Heart left ventricle (tissue), 16 donors: ENCODE data around the gene SYNPO. TPM values are rescaled to one million over a fixed set of nuclear protein-coding genes. Genes with fewer than 3 reads are reported as not detected.

Experiments used
- ATAC-seq, 4 donors: fragments of 200-7000 bp; cut with Tn5 transposase; one replicate each; pipeline ENCODE4 v1.9.1; 2020 to 2022; ENCODE audit warnings: moderate library complexity in 4 of 4, mild to moderate bottlenecking in 3 of 4, moderate number of reproducible peaks in 1 of 4
- DNase-seq, 5 donors: peaks; one replicate each; pipeline ENCODE4 v3.0.0-alpha.2; 2020
- H3K27ac ChIP-seq, 12 donors: fragments of 200-600 bp; sonication (generic) in 4 of 12; one replicate each; pipeline versions ENCODE4 v1.5.0 to v1.8.0; 2016 to 2022; ENCODE audit warnings: mild to moderate bottlenecking in 2 of 12
- H3K27me3 ChIP-seq, 9 donors: fragments of 200-600 bp; sonication (generic) in 2 of 9; one replicate each; pipeline versions ENCODE4 v1.5.1 to v1.8.0; 2016 to 2022; ENCODE audit warnings: mild to moderate bottlenecking in 3 of 9
- H3K36me3 ChIP-seq, 9 donors: fragments of 200-600 bp; sonication (generic) in 2 of 9; one replicate each; pipeline versions ENCODE4 v1.5.0 to v1.8.0; 2018 to 2022; ENCODE audit warnings: mild to moderate bottlenecking in 2 of 9
- H3K4me1 ChIP-seq, 12 donors: fragments of 200-600 bp; sonication (generic) in 4 of 12; one replicate each; pipeline versions ENCODE4 v1.5.0 to v1.8.0; 2016 to 2022; ENCODE audit warnings: mild to moderate bottlenecking in 3 of 12
- H3K4me3 ChIP-seq, 12 donors: fragments of 200-600 bp; sonication (generic) in 4 of 12; one replicate each; pipeline versions ENCODE4 v1.5.0 to v1.8.0; 2017 to 2022; ENCODE audit warnings: mild to moderate bottlenecking in 9 of 12, moderate library complexity in 4 of 12
- H3K9me3 ChIP-seq, 12 donors: fragments of 200-600 bp; sonication (generic) in 4 of 12; one replicate each; pipeline versions ENCODE4 v1.5.0 to v1.8.0; 2016 to 2022; ENCODE audit warnings: mild to moderate bottlenecking in 1 of 12
- POLR2A ChIP-seq, 2 donors: fragments of 450-650 bp; IDR thresholded peaks; one replicate each; pipeline ENCODE4 v1.6.1; 2017; ENCODE audit warnings: antibody characterized with exemption in 2 of 2, mild to moderate bottlenecking in 2 of 2, moderate library complexity in 2 of 2
- WGBS, 4 donors: extraction: QIAGEN DNeasy Blood & Tissue Kit in 2 of 4; methylation state at CpG; one replicate each; pipeline versions ENCODE4 v1.1.5 to v1.1.7; 2013 to 2018; 5-methylcytosine and 5-hydroxymethylcytosine counted together
- intact Hi-C, 10 donors: fragments of 100-400 bp; cut with DNase I; formaldehyde crosslinking; loops; one replicate each; pipeline versions ENCODE4 v1.11.1 to v1.14.2; 2022
- polyA plus RNA-seq, 2 donors: library from polyadenylated mRNA; stranded (reverse); fragments of 200-250 nt; gene quantifications; one replicate each; pipeline ENCODE4 v1.2.3, GENCODE V29; 2013
- total RNA-seq, 9 donors: library from RNA; depleted of rRNA in 2 of 9; stranded (reverse); fragments of >200 nt in 2 of 9; fragmentation: NEBNext Ultra II Directional in 3 of 9; extraction: Animal tissue kit (Norgen Biotek cat#: 25700) in 3 of 9; gene quantifications; one replicate each; pipeline versions ENCODE4 v1.1.0 to v1.2.4, GENCODE V29; 2016 to 2023
- TF ChIP-seq, protein P1 (sequence below), 12 donors: fragments of 200-600 bp; sonication (generic) in 4 of 12; IDR thresholded peaks; one replicate each; pipeline versions ENCODE4 v1.5.0 to v1.8.0; 2018 to 2022; ENCODE audit warnings: antibody characterized with exemption in 12 of 12, mild to moderate bottlenecking in 5 of 12
- donor health status: ischemic (EF 13 %, LVEDD 7.1; RV severe dilation, severe dysfunction).
- donor health status: healthy with polysubstance abuse.
- donor health status: DM: no; HTN: yes; CAD: no.
- donor health status: DM: no; HTN: no; CAD: no.
- donor health status: ischemic (EF 25% LVEDD 6.9; RV normal size, moderate dysfunction).
- donor health status: ischemic (EF 25% LVEDD 5.7; RV mildly dilated, moderate dysfunction).
- donor health status: healthy.
- donor health status: DM: yes; HTN: yes; CAD: no.
- donor health status: ischemic (EF 35%, LVEDD 5.7; RV mildly dilated, moderate dysfunction).
- donor health status: nonischemic (EF 11% LVEDD 7.7; RV severe dilation, severe dysfunction).
- donor health status: DM: yes; HTN: yes; CAD: no.
- donor health status: PGD.
- donor health status: ischemic (EF 29% LVEDD 5.4; RV normal size, mild dysfunction).
- donor health status: nonischemic (EF 23%, LVEDD 6.1; RV moderate dilation, normal function).

SYNPO gene
- total and polyA plus RNA-seq, 11 donors: 304 to 791 (median 590) TPM

- TF ChIP-seq, protein P1, sequence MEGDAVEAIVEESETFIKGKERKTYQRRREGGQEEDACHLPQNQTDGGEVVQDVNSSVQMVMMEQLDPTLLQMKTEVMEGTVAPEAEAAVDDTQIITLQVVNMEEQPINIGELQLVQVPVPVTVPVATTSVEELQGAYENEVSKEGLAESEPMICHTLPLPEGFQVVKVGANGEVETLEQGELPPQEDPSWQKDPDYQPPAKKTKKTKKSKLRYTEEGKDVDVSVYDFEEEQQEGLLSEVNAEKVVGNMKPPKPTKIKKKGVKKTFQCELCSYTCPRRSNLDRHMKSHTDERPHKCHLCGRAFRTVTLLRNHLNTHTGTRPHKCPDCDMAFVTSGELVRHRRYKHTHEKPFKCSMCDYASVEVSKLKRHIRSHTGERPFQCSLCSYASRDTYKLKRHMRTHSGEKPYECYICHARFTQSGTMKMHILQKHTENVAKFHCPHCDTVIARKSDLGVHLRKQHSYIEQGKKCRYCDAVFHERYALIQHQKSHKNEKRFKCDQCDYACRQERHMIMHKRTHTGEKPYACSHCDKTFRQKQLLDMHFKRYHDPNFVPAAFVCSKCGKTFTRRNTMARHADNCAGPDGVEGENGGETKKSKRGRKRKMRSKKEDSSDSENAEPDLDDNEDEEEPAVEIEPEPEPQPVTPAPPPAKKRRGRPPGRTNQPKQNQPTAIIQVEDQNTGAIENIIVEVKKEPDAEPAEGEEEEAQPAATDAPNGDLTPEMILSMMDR (IDR thresholded peaks at IDR 0.05): peak; percentile 50 to 90 (median 78)
- TF ChIP-seq POLR2A (IDR thresholded peaks at IDR 0.05): no peak
- Histone ChIP-seq H3K9me3 (no peaks in the 10 kb centered on the region), H3K4me1 (peaks cover 3 to 82% (median 58%) of the 10 kb centered on the region in 12 donors), H3K27ac (peak overlapping the region; percentile 81 to 96 (median 90)), H3K4me3 (peak overlapping the region in 11 of 12 donors; percentile 30 to 65 (median 53)), H3K27me3 (no peaks in the 10 kb centered on the region), H3K36me3 (peaks cover 0 to 26% (median 6%) of the 10 kb centered on the region in 9 donors)
- 2 to 16% (median 4%) methylated on average over 16 to 99 of the region's 99 CpGs for WGBS, 4 donors
- peak; percentile 28 to 60 (median 48) for ATAC-seq
- peak; percentile 78 to 88 (median 84) for DNase-seq
- intact Hi-C loops: loop anchor here (1.0 to 10.0 kb wide), 14 partner anchors 46 to 202 kb away; partner anchors contain the start of gene RBM22 (in 1 of the 10)
These were observed 16.0 kb downstream of the SYNPO start for GRCh38 chr5:150656191-150657132.

DNA sequence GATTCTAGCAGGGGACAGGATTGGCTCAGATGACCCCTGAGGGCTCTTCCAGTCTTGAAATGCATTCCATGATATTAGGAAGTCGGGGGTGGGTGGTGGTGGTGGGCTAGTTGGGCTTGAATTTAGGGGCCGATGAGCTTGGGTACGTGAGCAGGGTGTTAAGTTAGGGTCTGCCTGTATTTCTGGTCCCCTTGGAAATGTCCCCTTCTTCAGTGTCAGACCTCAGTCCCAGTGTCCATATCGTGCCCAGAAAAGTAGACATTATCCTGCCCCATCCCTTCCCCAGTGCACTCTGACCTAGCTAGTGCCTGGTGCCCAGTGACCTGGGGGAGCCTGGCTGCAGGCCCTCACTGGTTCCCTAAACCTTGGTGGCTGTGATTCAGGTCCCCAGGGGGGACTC lies 17.7 kb downstream of the SYNPO start:
- intact Hi-C loops: loop anchor here in 8 of 10 donors (2.0 to 10.0 kb wide), 7 partner anchors 43 to 203 kb away; partner anchors contain the start of gene RBM22 (in 2 of the 8)
- peak in 1 of 5 donors; percentile 21 for DNase-seq

DNA sequence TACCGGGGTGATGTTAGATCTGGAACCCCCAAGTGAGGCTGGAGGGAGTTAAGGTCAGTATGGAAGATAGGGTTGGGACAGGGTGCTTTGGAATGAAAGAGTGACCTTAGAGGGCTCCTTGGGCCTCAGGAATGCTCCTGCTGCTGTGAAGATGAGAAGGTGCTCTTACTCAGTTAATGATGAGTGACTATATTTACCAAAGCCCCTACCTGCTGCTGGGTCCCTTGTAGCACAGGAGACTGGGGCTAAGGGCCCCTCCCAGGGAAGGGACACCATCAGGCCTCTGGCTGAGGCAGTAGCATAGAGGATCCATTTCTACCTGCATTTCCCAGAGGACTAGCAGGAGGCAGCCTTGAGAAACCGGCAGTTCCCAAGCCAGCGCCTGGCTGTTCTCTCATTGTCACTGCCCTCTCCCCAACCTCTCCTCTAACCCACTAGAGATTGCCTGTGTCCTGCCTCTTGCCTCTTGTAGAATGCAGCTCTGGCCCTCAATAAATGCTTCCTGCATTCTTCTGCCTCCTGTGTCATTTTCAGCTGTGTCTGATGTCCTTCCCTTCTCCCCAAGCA lies 18.3 kb downstream of the SYNPO start:
- WGBS, 4 donors: 36 to 67% (median 53%) methylated on average over 3 of the region's 3 CpGs
- peak overlapping the region in 11 of 12 donors; percentile 72 to 96 (median 89) for H3K27ac ChIP-seq
- H3K4me1 ChIP-seq: peaks cover 0 to 60% (median 35%) of the 10 kb centered on the region in 12 donors
- H3K36me3 ChIP-seq: peaks cover 0 to 3% (median 0%) of the 10 kb centered on the region in 9 donors
- intact Hi-C loops: loop anchor here in 8 of 10 donors (2.0 to 10.0 kb wide), 7 partner anchors 42 to 204 kb away; partner anchors contain the start of gene RBM22 (in 2 of the 8)
- ATAC-seq: no peak
- H3K4me3 ChIP-seq: no peak overlapping the region
- no peaks in the 10 kb centered on the region for H3K27me3 ChIP-seq
- DNase-seq: peak in 3 of 5 donors; percentile 17 to 37 (median 23)
- TF ChIP-seq, protein P1 (IDR thresholded peaks at IDR 0.05): no peak
- TF ChIP-seq POLR2A (IDR thresholded peaks at IDR 0.05): no peak
- H3K9me3 ChIP-seq: no peaks in the 10 kb centered on the region

More for the DNA sequence above, 17.7 kb downstream of the SYNPO start:
- Histone ChIP-seq H3K9me3 (no peaks in the 10 kb centered on the region), H3K27ac (peak overlapping the region; percentile 72 to 96 (median 90)), H3K27me3 (no peaks in the 10 kb centered on the region), H3K36me3 (peaks cover 0 to 9% (median 0%) of the 10 kb centered on the region in 9 donors), H3K4me3 (no peak overlapping the region), H3K4me1 (peaks cover 0 to 65% (median 41%) of the 10 kb centered on the region in 12 donors)
- 93 to 97% (median 95%) methylated on average over 4 of the region's 4 CpGs for WGBS, 4 donors
- ATAC-seq: no peak
- TF ChIP-seq, protein P1 (IDR thresholded peaks at IDR 0.05): no peak
- TF ChIP-seq POLR2A (IDR thresholded peaks at IDR 0.05): no peak
